HG02759 (cell line): ENCODE data around the gene AKAP6.

Source experiments
- ATAC-seq: cut with Tn5 transposase; IDR thresholded peaks from one replicate; pipeline ENCODE4 v1.9.1; 2021; ENCODE audit warnings: mild to moderate bottlenecking, moderate library complexity; ENCODE audit not compliant: unreplicated experiment

The AKAP6 gene

DNA sequence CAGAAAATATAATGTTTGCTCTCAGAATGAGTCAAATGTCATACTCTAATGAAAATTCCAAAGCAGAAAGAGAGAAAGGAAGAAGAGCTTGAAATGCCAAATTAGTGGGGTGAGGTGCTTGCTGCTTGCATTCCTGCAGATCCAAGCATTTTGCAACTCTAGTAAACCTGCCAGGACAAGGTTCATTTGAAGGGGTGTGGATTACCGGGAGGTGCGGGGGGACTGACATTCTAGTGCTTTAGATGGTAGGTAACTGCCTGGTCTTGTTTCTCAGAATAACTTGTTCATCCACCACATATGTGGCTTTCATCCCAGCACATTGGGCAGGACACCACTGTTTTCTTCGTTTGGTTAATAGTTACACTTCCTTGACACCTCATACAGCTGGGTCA is 144.4 kb downstream of the AKAP6 start:
- ATAC-seq, result no peak

DNA sequence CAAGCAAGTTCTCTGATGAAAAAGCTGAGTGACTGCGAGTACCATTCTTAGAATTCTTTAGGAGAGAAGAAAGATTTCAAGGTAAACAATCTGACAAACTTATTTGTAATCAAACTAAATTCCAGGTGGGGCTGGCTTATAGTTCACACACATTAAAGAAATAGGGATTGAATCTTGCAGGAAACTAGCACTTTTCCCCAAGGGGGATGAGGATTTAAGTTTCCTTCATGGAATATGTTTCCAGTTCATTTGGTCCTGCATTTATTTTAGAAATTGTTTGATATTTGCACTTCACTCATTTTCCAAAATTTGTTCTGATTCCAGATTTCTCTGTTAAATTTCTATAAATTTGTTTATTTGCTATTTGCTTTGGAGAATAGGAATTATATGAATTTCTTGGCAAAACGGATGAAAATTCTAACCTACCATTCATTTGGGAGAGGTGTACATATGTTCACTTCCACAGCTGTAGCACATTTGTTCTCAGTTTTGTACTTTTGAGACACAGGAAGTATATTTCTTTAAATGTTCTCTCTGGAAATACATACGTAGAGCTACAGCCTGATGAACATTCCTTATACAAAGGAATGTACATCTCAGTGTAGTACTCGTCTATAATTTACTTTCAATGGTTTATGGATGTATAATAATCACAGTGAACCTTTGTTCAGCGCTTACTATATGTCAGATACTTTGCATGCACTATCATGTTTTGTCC is 145.5 kb downstream of the AKAP6 start:
- no peak for ATAC-seq

DNA sequence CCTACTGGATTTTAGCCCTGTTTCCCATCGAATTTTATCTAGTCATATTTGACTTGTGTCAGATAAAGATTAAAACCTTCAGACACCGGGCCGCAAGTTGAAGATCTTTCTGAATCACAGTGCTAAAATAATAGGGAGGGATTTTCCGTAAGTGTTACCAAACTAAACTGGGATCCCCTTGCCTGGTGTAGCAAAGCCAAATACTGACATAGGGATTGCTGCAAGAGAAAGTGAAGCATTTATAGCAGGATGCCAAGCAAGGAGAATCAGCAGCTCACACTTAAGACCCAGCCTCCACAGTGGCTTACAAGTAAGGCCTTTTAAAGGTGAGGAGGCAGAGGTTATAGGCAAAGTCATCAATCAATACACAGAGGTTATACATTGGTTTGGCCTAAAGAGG is 147.4 kb downstream of the AKAP6 start:
- ATAC-seq, result no peak

DNA sequence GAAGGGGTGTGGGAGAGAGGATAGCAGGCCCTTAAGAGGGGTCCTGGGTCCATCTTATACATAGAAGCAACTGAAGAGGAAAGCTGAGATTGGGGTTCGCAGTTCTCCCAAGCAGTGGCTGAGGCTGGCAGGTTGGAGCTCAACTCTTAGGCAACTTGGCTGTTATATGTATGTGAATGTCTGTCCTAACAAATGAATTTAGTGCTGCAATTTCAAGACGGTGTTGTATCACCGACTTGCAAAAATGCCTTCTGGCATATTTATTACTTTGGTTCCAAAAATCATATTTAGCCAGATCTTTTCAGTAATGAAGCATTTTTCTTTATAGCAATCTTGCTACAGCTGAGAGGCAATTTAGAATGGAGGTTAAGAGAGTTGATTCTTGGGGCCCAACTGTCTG is 148.3 kb downstream of the AKAP6 start:
- no peak for ATAC-seq

DNA sequence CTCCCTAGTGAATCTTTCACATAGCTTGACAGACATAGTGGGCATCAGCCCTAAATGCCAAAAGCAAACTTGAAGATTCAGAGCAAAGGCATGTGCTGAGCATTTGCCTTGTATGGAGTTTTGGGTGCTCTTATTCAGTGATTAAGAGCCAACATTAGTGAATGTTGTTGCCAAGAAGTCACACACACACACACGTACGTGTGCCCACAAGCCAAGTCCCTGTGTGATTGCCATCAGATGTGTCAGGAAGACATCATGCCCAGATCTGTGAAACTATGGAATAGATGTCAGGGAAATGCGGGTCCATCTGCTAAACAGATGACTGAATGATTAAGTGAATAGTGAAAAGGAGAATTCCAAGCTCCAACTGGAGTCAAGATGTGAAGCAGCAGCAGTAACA is 149.0 kb downstream of the AKAP6 start:
- ATAC-seq, result no peak

DNA sequence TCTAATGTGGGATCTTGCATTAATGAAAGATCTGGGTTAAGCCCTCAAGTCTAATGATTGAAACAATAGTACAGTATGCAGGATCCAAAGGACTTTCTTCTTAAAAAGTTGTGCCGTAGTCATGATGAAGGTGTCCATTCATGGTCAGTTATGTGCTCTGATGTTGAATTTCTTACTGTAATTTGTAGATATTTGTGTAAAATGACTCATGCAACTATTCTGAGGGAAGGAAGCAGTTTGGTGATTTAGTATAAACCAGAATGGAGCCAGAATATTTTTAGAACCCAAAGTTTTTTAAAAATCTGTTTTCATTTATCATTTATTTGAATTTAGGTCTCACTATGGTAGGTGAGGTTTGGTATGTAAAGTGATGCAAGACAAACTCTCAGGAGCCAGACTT is 151.2 kb downstream of the AKAP6 start:
- no peak for ATAC-seq

DNA sequence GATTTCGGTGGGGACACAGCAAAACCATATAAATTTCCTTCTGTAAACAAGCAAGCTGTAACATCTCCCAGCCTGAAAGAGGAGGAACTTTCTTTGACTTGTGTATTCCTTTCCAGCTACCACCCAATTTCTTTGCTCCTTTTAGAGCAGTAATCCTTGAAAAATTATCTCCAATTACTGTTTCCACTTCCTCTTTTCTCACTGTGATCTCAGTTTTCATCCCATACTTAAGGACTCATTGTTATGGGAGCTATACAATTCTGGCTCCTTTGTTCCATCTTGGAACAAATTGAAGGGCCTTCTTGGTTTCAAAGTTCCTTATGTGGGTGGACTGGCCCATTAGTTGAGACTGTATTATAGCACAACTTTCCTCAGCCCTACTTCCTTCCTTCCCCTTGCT is 152.6 kb downstream of the AKAP6 start:
- ATAC-seq, result no peak

DNA sequence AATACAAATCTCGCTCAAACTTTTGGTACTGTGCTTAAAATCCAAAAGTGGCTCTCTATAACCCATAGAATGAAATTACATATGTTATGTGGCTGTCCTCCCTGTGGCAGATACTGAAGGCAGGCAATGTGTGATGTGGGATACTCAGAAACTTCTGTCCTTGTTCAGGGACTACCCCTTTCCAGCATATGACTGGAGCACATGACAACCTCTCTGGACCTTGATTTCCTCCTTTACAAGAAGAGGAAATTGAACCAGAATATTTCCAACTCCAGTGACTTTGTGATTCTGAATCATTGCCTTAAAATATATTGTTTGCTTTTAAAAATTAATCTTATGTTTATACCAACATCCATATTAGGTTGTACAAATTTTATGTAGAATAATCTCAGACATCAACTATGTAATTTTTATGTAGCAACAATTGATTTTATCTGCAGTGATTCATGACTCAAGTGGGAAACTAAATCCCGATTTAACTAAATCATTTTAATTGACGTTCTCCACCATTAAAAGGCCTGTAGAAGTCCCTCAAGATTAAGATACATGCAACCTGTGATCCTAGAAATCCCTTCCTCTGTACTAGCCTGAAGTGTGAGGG is 162.4 kb downstream of the AKAP6 start:
- ATAC-seq, result no peak

DNA sequence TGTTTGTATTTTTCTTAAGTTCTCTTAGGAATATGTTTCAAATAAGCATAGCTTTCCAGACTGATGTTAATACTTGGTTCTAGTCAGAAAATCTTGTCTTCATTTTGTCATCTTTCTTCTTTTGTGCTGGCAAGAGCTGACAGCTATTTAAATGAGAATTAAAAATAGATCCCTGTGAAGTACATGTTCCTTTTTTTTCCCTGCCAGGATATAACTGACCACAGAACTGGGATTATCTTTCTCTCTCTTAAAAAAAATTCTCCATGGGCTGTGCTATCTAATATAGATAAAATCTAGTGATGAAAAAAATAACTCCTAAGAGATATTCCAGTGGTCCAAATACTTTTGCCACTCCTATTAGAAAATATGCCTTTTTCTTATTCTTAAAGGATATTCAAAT is 163.4 kb downstream of the AKAP6 start:
- no peak for ATAC-seq

DNA sequence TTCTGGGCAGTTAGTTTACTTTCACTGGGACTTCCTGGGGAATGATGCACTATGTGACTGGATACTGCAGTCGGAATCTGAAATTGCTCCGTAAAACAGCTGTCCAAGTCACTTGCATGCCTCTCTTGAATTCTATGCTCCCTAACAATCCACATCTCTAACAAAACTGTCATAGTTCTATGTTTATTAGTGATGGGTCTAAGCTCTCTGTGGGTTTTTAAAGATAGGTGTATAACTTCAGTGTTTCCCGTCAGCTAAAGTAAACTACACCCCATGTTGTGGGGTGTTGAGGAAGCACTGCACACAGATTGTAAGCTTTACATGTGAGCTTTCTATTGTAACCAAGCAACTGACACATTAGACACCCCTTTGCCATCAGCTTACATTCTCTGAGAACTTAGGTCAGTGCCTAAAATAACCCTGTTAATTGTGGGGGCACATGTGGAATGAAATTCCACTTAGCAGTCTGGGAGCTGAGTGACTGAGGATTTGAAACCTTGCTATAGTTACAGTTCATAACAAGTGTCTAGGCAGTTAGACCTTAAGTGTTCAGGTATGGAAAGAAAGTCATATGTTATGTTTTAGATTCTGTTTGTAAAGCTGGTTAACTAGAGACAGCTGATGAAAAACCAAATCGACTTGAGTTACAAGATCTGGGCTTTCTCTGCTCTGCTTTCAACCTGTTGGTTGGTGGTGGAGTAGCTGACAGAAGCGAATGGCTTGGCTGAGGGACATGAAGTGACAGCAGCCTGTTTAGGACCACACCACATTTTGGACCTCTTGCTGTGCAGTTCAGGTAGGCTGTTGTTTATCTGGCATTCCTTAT is 165.7 kb downstream of the AKAP6 start:
- no peak for ATAC-seq

DNA sequence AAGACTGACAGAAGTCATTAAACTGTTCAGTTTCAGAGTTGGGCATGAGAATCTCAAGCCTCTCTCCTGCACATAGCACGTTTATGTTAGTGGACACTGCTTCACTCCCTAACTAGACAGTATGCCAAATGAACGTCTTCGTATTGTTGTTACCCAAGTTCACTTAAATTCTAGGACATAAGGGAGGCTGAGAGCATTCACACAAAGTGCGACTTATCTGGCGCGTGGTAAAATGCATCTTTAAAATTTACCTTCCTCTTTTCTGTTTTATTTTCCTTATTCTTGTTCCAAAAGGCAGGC is 166.3 kb downstream of the AKAP6 start:
- no peak for ATAC-seq

DNA sequence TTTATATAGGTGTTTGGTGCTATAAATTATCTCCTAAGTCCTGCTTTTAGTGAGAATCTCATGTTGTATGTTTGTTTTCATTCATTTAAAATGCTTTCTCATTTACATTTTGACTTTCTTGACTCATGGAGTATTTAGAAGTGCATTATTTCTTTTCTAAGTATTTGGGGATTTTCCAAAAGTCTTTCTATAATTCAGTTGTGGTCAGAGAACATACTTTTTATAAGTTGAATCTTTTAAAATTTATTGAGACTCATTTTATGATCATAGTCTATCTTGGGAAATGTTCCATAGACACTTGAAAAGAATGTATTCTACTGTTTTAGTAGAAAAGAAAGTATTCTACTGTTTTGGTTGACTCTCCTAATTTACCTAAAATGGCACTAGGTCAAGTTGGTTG is 168.2 kb downstream of the AKAP6 start:
- no peak for ATAC-seq

DNA sequence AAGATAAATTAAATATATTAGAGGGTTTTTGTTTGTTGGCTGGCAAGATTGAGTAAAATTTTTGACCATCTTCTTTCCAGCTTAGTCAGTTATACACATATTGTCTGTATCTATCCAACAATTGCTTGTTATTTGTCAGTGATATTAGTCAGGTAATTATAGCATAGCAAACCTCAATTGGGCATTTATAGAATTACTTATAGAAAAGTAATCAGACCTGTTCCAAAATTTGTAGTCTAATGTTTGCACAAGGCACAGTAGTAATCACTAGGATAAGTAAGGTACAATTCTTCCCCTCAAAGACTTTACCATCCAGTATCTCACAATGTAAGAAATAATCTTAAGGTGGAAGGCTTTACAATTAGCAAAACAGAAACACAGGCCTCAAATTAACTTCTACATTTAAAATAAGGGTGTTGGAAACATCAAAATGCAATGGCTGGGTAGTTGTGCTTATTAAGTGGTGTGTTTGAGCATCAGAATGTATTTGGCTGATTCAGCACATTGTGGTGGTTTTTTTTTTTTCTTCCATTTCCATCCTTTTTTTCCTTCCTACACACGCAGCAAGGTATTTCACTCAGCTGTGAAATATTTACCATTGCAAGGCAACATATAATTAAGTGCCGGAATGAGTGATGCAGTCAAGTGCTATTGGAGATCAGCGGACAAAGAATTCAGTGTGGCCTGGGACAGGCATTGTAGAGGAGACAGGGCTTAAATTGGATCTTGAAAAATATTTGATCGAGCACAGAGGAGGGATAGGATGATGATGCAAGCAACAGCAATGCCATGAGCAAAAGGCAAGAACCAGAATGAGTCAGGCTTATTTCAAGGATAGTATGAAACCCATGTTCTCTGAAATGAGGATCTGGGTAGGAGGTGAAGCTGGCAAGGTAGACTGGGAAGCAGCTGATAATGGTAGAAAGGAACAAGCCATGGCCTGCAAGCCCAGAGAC is 178.2 kb downstream of the AKAP6 start:
- no peak for ATAC-seq

DNA sequence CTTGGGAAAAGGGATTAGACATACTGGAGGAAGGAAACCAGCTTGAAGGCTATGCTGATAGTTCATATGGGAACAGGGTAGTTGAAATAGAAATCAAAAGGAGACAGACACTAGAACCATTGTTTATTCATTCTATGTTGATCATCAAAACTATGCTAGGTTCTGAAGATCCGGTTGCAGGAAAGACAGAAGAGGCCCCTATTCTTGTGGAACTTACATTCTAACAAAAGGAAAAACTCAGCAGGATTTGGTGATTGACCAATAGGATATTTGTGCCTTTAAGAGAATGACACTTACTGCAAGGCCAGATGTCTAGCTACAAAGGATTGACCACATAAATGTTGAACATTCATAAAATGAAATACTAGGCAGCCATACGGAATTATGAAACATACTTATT is 179.2 kb downstream of the AKAP6 start:
- no peak for ATAC-seq

DNA sequence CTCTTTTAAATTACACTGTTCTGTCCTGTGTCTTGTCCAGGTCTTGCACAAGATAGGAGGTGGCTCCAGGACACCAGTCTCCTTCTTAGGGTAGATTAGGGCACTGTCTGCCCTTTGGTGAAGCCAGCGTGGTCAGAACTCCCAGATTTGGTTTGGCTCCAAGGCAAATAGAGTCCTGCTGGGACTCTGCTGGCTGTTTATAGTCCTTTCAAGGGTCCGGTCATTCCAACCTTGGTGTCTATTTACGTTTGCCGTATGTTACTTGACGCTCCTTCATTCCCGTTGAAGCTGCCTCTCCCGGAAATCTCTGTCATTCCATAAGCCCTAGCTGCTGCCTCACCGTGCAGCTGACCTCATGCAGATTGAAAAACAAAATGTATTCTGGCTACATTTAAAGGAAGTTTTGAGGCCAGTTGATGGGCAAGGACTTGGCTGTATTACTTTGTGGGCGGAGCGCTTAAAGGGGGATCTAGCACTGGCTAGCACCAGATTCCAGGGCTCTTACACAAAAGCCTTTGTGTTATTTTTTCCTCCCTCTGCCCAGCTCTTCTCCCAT is 180.6 kb downstream of the AKAP6 start:
- no peak for ATAC-seq

DNA sequence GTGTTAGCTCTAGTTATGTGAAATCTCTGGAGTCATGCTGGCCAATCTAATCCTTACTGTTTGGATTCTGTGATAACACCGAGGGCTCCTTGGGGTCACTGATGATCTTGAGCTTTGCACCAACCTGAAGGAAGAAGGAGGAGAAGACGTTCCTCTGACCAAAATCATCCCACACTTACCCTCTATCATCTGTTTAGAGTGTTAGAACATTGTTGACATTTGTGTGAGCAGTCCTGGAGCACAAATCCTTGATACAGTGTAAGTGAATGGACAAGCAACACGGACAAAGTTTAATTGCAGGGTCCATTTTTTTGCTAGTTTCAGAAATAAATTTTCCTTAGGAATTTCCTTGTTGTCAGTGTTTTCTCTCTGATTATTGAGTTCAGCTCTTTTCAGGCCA is 181.7 kb downstream of the AKAP6 start:
- no peak for ATAC-seq

DNA sequence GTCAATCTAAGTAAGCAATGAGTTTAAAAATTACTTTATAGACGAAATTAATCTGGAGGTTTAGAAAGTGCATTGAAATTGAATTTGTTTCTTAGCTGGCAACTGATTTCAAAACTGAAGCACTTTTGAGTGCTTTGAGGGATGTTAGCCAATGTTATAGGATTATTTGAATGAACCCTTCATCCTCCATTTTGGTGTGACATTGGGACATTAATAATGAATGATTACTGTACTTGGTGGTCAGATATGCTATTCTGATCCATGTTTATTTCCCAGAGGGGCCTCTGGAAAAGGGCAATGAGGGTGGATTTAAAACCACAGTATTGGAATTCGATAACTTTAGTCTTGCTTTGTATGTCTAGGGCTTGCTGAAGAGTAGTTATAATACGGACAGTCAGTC is 183.2 kb downstream of the AKAP6 start:
- ATAC-seq, result no peak

DNA sequence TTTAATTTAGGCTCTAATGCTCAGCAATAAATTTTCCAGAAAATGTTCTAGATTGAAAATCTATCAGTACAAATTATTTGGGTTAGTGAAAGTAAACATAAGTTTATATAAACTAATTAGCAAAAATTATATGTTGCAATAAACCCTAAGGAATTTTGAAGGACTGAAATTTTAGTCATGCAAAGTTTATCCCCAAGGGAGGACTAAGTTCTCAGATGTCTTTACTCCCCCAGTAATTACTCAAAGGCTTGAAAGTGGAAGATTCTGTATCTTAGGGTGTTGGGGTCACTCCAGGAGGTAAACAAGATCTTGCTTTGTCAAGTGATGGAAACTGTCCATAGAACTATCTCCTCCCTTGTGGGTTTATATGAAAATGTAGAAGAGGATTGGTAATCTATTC is 183.7 kb downstream of the AKAP6 start:
- ATAC-seq, result no peak

DNA sequence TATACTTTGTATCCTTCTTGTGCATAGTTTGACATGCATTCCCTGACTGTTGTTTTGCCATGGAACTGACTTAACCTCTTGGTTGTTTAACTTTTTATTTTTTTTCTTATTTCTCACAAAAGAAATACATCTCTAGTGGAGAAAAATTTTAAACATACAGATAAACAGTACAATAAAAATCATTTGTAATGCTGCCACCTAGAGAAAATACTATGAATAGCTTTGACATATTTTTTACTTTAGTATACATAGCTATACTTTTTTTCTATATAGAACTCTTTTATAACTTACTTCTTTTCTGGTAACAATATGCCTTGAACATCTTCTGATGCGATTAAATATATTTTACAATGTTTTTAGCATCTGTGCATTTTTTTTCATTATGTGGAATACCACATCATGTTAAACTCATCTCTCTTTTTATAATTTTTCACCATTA is 184.5 kb downstream of the AKAP6 start:
- ATAC-seq, result no peak

DNA sequence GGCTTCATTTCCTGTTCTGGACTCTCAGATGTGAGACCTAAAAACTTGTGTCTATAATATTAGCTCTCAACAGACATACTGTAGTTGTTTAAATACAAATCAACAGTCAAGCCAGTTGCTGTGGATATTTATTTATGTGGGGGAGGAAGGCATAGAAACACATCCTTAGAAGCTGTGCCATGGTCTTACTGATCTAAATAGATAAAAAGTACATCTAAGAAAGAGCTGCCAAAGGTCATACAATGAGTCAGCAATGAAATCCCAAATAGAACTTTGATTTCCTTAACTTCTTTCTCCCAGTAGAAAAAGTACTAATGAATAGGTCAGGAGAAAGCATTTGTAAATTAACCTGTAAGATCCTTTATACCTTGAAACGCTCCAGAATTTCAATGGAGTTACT is 185.1 kb downstream of the AKAP6 start:
- no peak for ATAC-seq

DNA sequence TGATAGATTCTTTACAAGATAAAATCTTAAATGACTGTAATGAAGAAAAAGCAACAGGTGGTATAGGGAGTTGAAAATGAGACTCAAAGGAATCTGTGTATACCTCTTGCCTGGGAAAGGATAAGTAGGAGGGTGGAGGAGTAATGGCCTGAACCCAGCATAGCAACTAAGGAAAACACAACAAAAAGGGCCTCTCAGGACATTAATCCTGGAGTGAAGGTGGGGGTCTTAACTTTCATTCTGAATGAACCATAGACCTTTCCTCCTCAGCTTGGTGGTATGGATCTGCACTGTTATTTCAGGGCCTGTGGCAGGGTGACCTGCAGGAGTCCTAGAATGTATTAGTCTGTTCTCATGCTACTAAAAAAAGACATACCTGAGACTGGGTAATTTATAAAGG is 185.6 kb downstream of the AKAP6 start:
- no peak for ATAC-seq
